ENCODE data around the gene ZNF484. TPM values are rescaled to one million over a fixed set of nuclear protein-coding genes. Genes with fewer than 3 reads are reported as not detected.
"Not testable (repeated sequence)": the region's sequence is repeated elsewhere in the genome, so short reads cannot be mapped to it uniquely, and the experiment has no call there.

Gene ZNF484
- 3.1 TPM for polyA plus RNA-seq (2013, experiment 1 of 2; ENCODE audit: insufficient read length)
- polyA plus RNA-seq (2013, experiment 2 of 2; ENCODE audit: insufficient read length) = 2.9 TPM

DNA sequence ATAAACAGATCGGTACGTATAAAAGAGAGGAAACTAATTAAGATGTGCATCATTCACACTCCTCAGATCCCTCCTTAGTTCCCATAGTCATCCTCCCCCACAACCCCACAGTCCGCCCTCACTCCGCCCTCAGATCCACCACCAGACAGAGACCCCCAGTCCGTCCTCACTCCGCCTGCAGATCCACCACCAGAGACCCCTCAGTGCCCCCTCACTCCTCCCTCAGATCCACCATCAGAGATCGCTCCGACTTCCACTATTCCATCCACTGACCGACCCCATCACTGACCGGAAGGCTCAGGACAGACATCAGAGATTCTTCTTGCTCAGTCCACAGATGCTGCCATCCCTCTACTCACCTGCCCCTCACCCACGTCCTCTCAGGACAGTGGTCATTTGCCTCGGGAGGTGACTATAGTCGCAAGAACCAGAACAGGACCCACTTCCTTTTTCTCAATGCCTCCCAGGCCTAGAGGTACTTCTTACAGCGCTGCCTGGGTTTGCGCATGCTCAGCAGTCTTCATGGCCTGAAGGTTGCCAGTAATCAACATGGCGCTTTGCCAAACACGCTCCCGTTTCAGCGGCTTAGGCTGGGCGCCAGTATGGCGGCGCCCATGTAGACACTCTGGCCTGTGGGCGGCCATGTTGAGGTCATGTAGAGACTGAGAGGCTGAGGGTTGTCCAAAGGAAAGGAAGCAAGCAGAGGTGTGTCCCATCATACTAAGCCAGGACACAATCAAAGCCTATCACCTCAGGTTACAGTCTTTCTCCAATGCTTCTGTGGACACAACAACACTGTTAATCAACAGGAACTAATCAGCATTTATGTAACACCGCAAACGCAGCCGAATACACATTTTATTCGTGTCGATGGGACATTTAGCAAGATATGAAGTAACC is at the start of gene ZNF484:
Gene ZNF484 (minus strand): TSS at position 508 of the 900 bp plus-strand sequence. CDS start 3,009 bp downstream, outside the sequence.
- DNase-seq = peak; percentile 98

DNA sequence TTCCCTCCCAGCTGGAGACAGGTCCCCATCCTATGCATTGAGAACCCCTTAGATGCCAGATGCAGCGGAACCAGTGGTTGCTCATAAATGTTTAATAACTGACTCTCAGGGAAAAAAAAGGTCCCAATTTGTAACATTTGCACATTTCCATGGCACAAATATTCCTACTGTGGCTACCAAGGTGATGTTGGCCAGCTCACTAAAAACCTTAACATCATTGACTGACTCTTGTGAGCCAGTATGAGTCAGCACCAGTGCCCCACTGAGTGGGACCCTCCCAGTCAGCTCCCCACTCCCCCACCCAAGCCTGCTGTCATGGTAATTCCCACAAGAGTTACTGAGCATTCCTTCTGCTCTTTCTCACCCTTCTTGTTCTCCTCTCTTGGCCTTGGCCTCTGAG is 42.6 kb upstream of the ZNF484 start:
- peak; percentile 35 for DNase-seq

DNA sequence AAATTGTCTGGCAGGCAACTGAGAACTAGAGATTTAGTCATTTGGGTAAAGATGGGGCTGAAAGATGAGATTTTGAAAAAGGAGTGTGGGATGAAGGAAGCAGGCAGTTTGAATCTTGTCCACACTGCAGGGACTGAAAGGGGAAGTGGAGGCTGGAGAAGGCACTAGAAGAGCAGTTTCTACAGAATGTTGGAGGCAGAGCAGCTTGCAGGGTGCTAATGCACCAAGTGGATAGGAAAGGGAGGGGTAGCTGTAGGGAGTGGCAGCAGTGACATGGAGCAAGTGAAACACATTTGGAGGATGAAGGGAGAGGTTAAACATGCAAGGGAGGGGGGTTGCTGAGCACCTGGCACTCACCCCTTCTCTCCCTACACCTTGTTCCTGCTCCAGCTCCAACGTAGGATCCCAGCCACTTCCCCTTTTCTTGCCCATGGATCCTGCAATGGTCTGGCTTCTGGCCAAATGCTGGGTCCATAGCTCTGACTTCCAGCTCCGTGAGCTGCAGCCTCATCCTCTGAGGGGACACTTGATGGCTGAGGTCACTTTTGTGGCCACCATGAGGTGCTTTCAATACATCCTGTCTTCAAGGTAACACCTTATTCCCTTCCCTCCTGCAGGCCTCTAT is 39.5 kb upstream of the ZNF484 start:
- no peak for DNase-seq

DNA sequence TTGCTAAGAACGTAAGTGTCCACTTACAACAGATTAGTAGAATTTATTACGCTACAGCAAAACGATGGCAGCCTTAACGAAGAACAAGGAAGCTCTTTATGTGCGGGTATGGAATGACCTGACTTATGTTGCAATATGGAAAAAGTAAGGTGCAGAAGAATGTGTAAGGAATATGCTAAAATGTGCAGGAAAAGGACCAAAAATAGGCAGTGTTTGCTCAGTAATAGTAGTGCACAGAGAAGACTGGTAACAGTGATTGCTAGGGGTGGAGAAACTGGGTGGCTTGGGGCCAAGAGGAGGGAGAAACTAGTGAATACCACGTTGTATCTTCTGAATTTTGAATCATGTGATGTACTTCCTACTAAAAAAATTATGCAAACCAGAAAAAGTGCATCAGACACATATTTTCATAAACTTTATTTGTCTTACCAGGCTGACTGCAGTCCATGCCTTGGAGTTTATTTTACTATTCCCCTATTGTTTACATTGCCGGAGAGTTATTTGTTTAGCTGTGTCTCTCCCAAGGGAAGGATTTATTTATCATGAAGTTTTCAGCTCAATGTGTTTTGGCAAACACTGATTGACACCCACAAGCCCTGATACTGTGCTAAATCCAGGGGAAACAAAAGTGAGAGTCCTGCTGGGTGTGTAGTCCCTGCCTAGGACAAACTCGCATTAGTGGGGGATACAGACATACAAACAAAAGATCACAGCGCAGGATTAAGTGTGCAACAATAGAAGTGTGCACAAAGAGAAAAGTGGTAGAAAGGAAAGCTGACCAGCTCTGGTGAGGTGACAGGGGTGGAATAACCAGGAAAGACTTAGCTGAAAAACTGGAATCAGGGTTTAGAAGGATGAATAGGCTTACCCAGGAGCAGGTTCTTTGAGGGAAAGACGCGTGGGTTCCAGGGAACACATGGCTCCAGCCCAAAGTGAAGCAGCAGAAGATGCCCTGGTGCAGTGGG is 34.0 kb upstream of the ZNF484 start:
- DNase-seq = no peak

DNA sequence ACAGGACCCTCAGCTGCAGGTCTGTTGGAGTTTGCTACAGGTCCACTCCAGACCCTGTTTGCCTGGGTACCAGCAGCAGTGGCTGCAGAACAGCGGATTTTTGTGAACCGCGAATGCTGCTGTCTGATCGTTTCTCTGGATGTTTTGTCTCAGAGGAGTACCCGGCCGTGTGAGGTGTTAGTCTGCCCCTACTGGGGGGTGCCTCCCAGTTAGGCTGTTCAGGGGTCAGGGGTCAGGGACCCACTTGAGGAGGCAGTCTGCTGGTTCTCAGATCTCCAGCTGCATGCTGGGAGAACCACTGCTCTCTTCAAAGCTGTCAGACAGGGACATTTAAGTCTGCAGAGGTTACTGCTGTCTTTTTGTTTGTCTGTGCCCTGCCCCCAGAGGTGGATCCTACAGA is 27.3 kb upstream of the ZNF484 start:
- not testable (repeated sequence) for DNase-seq

GRCh38 chr9:92897323-92897722 is 19.5 kb upstream of the ZNF484 start:
- DNase-seq = no peak

DNA sequence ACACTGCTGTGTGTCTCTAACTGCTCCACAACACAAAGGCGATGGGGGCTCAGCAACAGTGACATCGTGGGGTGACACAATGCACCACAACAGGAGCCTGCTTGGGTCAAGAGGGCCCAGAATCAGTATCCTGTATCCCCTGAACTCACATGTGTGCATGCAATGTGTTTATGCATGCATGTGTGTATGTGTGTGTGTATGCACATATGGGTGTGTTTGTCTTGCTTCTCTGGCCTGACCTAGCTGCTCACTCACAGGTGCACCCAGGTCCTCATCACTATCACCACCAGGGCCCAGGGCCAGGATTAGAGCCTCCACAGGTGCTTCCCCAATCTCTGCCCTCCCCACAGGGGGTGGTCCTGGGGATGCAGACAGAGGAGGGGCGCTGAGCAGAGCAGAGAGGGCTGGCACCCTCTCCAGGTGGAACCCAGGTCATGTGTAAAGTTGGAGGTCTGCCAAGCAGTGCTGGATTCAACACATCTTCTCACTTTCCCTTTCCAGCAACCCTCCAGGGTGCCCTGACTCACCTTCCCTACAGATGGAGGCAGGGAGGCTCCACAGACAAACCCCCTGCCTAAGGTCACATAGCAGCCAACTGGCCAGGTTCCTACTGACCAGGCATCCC is 18.1 kb upstream of the ZNF484 start:
- no peak for DNase-seq

DNA sequence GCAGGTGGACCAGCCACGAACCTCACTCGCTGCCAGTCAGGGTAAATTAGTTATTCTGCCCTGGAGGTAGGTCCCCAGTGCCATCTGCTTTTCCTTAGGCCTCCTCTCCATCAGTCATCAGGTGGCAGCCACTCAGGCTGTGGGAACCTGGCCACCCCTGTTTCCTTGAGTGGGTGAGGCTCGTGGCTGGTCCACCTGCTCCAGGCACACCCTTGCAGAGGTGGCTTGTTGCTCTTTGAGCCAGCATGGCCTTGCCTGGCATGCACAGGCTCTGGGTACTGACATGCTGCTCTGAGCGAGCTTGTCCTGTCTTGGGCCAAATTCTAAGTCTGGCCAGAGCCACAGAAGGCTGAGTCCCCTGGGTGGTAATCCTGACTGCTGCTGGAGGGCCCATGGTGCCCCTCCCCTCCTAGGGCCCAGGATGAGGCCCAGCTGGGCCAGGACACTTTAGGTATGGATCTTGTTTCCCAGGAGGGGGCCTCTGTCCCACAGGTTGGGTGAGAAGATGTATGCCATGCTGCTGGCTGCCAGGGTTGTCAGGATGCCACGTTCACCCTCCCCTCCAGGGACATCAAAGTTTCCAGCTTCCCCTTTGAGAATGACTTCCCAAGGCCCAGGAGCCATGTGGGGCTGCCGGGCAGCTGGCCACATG is 17.0 kb upstream of the ZNF484 start:
- no peak for DNase-seq

GRCh38 chr9:92893916-92894610 is 16.2 kb upstream of the ZNF484 start:
- not testable (repeated sequence) for DNase-seq

DNA sequence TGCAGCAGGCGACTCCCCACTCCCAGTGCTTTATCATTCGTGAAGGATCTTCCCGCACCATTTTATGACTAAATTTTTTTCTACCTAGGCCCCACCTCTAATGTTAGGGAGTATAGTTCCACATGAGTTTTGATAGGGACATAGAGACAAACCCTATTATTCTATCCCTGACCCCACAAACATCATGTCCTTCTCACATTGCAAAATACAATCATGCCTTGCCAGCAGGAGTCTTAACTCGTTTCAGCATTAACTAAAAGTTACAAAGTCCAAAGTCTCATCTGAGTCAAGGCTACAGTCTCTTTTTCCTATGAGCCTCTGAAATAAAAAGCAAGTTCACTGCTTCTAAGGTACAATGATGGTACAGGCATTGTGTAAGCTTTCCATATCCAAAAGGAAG is 14.4 kb upstream of the ZNF484 start:
- DNase-seq = not testable (repeated sequence)

GRCh38 chr9:92890761-92891160 is 12.9 kb upstream of the ZNF484 start:
- no peak for DNase-seq

DNA sequence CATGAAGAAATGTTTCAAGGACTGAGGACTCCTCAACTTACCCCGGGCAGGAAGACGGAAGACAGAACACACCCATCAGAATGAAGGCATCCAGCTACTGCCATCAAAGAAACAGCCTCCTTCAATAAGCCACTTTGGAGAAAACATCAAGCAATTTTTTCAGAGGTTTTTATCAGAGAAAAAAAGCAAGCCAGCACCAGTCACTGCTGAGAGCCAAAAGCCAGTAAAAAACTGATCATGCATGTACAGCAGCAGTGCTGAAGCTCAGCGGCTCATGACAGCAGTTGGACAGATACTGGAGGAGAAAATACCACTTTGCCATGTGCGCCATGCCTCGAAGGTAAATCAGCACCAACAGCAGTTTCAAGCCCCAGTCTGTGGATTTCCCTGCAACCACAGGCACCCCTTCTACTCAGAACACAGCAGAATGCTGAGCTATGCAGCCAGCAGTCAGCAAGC is 10.1 kb upstream of the ZNF484 start:
- DNase-seq = no peak

DNA sequence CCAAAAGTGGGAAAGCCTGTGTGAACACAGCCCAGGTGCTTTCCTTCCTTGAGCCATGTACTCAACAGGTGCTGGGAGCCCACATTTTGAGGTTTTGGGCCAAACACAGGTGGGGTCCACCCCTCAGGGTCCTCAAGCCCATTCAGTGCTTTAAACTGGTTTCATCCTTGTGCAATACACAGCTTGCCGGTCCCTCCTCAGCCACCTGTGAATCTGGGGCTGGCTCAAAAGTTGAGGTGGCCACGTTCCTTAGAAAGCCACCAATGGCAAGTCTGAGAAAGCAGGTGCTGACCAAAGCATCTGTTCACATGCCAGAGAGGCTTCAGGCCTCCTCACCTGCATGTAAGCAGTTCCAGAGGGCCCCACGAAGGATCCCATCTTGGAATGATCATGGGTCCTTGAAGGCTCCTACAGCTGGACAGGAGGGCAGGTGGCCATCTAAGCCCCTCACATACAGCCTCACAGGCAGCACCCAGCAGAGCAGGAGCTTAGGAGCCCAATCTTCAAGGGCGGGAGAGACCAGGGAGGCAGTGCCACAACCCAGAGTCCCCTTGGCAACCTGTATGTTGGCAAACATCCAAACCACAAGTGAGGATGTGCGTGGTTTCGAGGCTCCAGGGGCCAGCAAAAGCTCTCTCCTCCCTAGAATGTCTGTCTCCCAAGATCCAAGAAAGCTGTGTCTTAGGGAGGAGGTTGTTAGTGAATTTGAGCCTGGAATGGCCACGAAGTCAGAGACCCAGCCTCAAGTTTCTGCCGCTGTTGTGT is 9.2 kb upstream of the ZNF484 start:
- DNase-seq = not testable (repeated sequence)

- DNase-seq = not testable (repeated sequence)
These were observed 6.0 kb upstream of the ZNF484 start for GRCh38 chr9:92883666-92884405.

GRCh38 chr9:92882276-92882675 is 4.4 kb upstream of the ZNF484 start:
- no peak for DNase-seq

DNA sequence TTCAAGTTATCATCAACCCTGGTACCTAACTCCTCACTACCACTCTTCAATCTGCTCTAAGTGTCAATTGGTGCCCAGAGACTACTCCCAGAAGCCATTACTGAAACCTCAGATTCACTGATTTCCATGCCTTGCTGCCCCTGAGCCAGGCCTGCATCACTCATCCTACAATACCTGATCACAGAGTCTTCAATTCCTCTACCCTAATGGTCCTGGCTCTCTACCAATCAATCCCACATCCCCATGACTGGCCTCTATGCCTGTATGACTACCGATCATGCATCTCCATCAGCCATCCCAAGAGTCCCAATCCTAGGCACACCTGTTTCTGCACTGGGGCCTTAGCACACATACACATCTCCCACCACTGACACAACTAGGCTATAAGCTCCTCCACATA is 2.5 kb downstream of the ZNF484 start:
- DNase-seq = no peak

DNA sequence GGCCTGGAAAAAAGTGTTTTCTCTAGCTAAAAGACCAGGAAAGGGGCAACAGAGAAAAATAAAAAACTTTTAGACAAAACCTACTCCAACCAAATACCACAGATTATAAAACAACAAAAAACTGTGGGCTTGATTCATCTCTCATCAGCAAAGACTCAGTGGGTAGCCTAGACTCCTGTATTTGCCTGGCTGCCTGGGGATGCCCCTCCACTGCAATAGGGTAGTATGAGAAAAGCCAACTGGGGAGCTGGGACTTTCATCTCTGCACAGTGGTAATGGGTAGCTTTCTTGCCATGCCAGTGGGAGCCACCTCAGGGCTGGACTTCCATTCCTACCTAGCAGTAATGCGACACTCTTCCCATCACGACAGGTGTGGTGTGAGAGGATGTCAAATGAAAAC is 7.5 kb downstream of the ZNF484 start:
- DNase-seq = no peak

DNA sequence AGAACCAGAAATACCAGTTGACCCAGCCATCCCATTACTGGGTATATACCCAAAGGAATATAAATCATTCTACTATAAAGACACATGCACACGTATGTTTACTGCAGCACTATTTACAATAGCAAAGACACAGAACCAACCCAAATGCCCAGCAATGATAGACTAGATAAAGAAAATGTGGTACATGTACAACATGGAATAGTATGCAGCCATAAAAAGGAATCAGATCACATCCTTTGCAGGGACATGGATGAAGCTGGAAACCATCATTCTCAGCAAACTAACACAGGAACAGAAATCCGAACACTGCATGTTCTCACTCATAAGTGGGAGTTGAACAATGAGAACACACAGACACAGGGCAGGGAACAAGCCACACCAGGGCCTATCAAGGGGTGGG is 11.2 kb downstream of the ZNF484 start:
- DNase-seq = not testable (repeated sequence)

DNA sequence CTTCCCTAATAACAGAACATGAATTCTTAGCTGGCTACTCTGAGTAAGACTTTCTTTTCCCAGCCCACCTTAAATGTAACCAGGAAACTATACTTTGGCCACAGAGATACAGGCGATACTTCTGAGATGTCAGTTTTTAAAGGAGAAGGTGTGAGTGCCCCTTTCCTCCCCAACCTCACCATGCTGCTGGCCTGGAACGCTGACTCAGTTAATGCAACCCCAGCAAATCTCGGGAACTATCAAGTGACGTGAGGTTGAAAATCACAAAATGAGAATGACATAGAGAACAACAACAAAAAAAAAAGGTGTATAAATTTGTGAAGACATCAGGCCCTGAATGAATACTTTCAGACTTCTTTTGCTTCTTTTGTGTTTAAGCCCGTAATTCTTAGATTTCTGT is 13.7 kb downstream of the ZNF484 start:
- no peak for DNase-seq

All from fibroblast of skin of scalp (primary cell).